Karpas-422 (cell line): ENCODE measurements around the gene TRPC4AP. TPM values are rescaled to one million over a fixed set of nuclear protein-coding genes. Genes with fewer than 3 reads are reported as not detected.

Experiments used
- DNase-seq: peaks from one replicate; pipeline ENCODE4 v3.0.0-alpha.2; 2015
- H2AFZ ChIP-seq: fragments of 200-600 bp; sonication (generic); 2 replicates; pipeline ENCODE4 v1.6.1; 2014; ENCODE audit warnings: antibody characterized with exemption, low read length, mixed read lengths
- H3K27ac ChIP-seq: fragments of 200-600 bp; sonication (generic); 2 replicates; pipeline ENCODE4 v1.5.1; 2014; ENCODE audit warnings: mild to moderate bottlenecking, low read length, moderate library complexity
- H3K27me3 ChIP-seq: fragments of 200-600 bp; sonication (generic); 2 replicates; pipeline ENCODE4 v1.6.1; 2014; ENCODE audit warnings: low read length, mixed read lengths
- H3K36me3 ChIP-seq: fragments of 200-600 bp; sonication (generic); 2 replicates; pipeline ENCODE4 v1.6.1; 2014; ENCODE audit warnings: low read length, mixed read lengths; ENCODE audit not compliant: insufficient read depth
- H3K4me1 ChIP-seq: fragments of 200-600 bp; sonication (generic); 2 replicates; pipeline ENCODE4 v1.6.1; 2014; ENCODE audit warnings: mild to moderate bottlenecking, low read length, mixed read lengths
- H3K4me2 ChIP-seq: fragments of 200-600 bp; sonication (generic); 2 replicates; pipeline ENCODE4 v1.6.1; 2014; ENCODE audit warnings: low read length, low read depth, mild to moderate bottlenecking; ENCODE audit not compliant: poor library complexity, severe bottlenecking
- H3K4me3 ChIP-seq: fragments of 200-600 bp; sonication (generic); 2 replicates; pipeline ENCODE4 v1.5.1; 2014; ENCODE audit warnings: mild to moderate bottlenecking, antibody characterized with exemption, low read length, mixed read lengths
- H3K79me2 ChIP-seq: fragments of 200-600 bp; sonication (generic); 2 replicates; pipeline ENCODE4 v1.6.1; 2014; ENCODE audit warnings: mild to moderate bottlenecking, low read length, mixed read lengths
- H3K9ac ChIP-seq: fragments of 200-600 bp; sonication (generic); 2 replicates; pipeline ENCODE4 v1.6.0; 2014; ENCODE audit warnings: low read length
- H3K9me2 ChIP-seq: fragments of 200-600 bp; sonication (generic), shearing (Covaris generic); replicated peaks from 2 replicates; pipeline ENCODE4 v1.6.0; 2014; ENCODE audit warnings: mild to moderate bottlenecking, low read length, moderate library complexity; ENCODE audit not compliant: insufficient read depth
- H3K9me3 ChIP-seq: fragments of 300-700, 200-600 bp; sonication (generic); 2 replicates; pipeline ENCODE4 v1.6.1; 2014; ENCODE audit warnings: low read length, mixed read lengths
- H4K20me1 ChIP-seq: fragments of 200-600 bp; sonication (generic); 2 replicates; pipeline ENCODE4 v1.6.1; 2014; ENCODE audit warnings: mild to moderate bottlenecking, antibody characterized with exemption, low read length, low read depth; ENCODE audit not compliant: insufficient read depth
- total RNA-seq: library from RNA; depleted of rRNA; stranded (reverse); fragments of >200 nt; shearing (Covaris generic); gene quantifications from 2 replicates; pipeline ENCODE4 v1.2.3, GENCODE V29; 2014; ENCODE audit warnings: low replicate concordance

The TRPC4AP gene
- total RNA-seq, 1 experiment from 2014 or later: 30.3 TPM

- Histone ChIP-seq H3K27me3 (no peaks in the 10 kb centered on the region), H3K36me3 (peaks cover 8% of the 10 kb centered on the region), H3K9me3 (no peaks in the 10 kb centered on the region), H3K79me2 (no peaks in the 10 kb centered on the region), H2AFZ (no peak overlapping the region), H4K20me1 (no peaks in the 10 kb centered on the region), H3K4me3 (no peak overlapping the region), H3K4me1 (no peaks in the 10 kb centered on the region), H3K9ac (no peak overlapping the region), H3K9me2 (no peaks in the 10 kb centered on the region), H3K27ac (no peak overlapping the region), H3K4me2 (no peak overlapping the region)
- DNase-seq: no peak
Measured at GRCh38 chr20:35125753-35126152, 33.1 kb upstream of the TRPC4AP start.

GRCh38 chr20:35122756-35123405, 30.3 kb upstream of the TRPC4AP start:
- Histone ChIP-seq H3K79me2 (no peaks in the 10 kb centered on the region), H3K4me2 (no peak overlapping the region), H3K9me3 (no peaks in the 10 kb centered on the region), H3K4me1 (peaks cover 2% of the 10 kb centered on the region; the same call in 1 of the 2 replicates), H3K27me3 (no peaks in the 10 kb centered on the region), H3K27ac (no peak overlapping the region), H3K9ac (no peak overlapping the region), H2AFZ (no peak overlapping the region), H4K20me1 (no peaks in the 10 kb centered on the region), H3K4me3 (no peak overlapping the region), H3K36me3 (peaks cover 14% of the 10 kb centered on the region), H3K9me2 (no peaks in the 10 kb centered on the region)
- DNase-seq: no peak

GRCh38 chr20:35121186-35121585, 28.6 kb upstream of the TRPC4AP start:
- Histone ChIP-seq H2AFZ (no peak overlapping the region), H3K9ac (no peak overlapping the region), H3K79me2 (no peaks in the 10 kb centered on the region), H3K9me3 (no peaks in the 10 kb centered on the region), H3K27me3 (no peaks in the 10 kb centered on the region), H3K4me1 (peaks cover 2% of the 10 kb centered on the region; the same call in 1 of the 2 replicates), H3K4me3 (no peak overlapping the region), H3K4me2 (no peak overlapping the region), H3K36me3 (peaks cover 14% of the 10 kb centered on the region), H4K20me1 (no peaks in the 10 kb centered on the region), H3K9me2 (no peaks in the 10 kb centered on the region), H3K27ac (no peak overlapping the region)
- no peak for DNase-seq

GRCh38 chr20:35120012-35120701, 27.6 kb upstream of the TRPC4AP start:
- Histone ChIP-seq H3K4me2 (no peak overlapping the region), H3K9me3 (no peaks in the 10 kb centered on the region), H3K27me3 (no peaks in the 10 kb centered on the region), H3K79me2 (no peaks in the 10 kb centered on the region), H3K9me2 (no peaks in the 10 kb centered on the region), H3K4me3 (no peak overlapping the region), H4K20me1 (no peaks in the 10 kb centered on the region), H3K27ac (peak overlapping the region; percentile 30; the same call in 1 of the 2 replicates), H2AFZ (no peak overlapping the region), H3K4me1 (peaks cover 2% of the 10 kb centered on the region; the same call in 1 of the 2 replicates), H3K36me3 (peaks cover 14% of the 10 kb centered on the region), H3K9ac (no peak overlapping the region)
- DNase-seq: peak; percentile 65

GRCh38 chr20:35117629-35118028, 25.0 kb upstream of the TRPC4AP start:
- no peaks in the 10 kb centered on the region for H4K20me1 ChIP-seq
- no peaks in the 10 kb centered on the region for H3K9me2 ChIP-seq
- H3K27me3 ChIP-seq: no peaks in the 10 kb centered on the region
- no peaks in the 10 kb centered on the region for H3K79me2 ChIP-seq
- H3K4me2 ChIP-seq: no peak overlapping the region
- DNase-seq: no peak
- H3K4me1 ChIP-seq: peaks cover 2% of the 10 kb centered on the region; the same call in 1 of the 2 replicates
- no peak overlapping the region for H3K9ac ChIP-seq
- H3K36me3 ChIP-seq: peaks cover 9% of the 10 kb centered on the region
- H3K4me3 ChIP-seq: no peak overlapping the region
- H2AFZ ChIP-seq: no peak overlapping the region
- H3K27ac ChIP-seq: no peak overlapping the region
- H3K9me3 ChIP-seq: no peaks in the 10 kb centered on the region

- H3K9me2 ChIP-seq: no peaks in the 10 kb centered on the region
- H3K79me2 ChIP-seq: no peaks in the 10 kb centered on the region
- H3K36me3 ChIP-seq: peaks cover 8% of the 10 kb centered on the region; the same call in 1 of the 2 replicates
- no peak overlapping the region for H2AFZ ChIP-seq
- H3K9me3 ChIP-seq: no peaks in the 10 kb centered on the region
- no peak overlapping the region for H3K4me3 ChIP-seq
- DNase-seq: no peak
- H4K20me1 ChIP-seq: no peaks in the 10 kb centered on the region
- H3K4me1 ChIP-seq: peaks cover 2% of the 10 kb centered on the region; the same call in 1 of the 2 replicates
- H3K4me2 ChIP-seq: no peak overlapping the region
- H3K9ac ChIP-seq: no peak overlapping the region
- H3K27me3 ChIP-seq: no peaks in the 10 kb centered on the region
- no peak overlapping the region for H3K27ac ChIP-seq
Measured at GRCh38 chr20:35117196-35117595, 24.6 kb upstream of the TRPC4AP start.

GRCh38 chr20:35116258-35116657, 23.7 kb upstream of the TRPC4AP start:
- H3K27me3 ChIP-seq: no peaks in the 10 kb centered on the region
- H3K4me1 ChIP-seq: peaks cover 2% of the 10 kb centered on the region; the same call in 1 of the 2 replicates
- peaks cover 8% of the 10 kb centered on the region; the same call in 1 of the 2 replicates for H3K36me3 ChIP-seq
- no peaks in the 10 kb centered on the region for H4K20me1 ChIP-seq
- H3K9me2 ChIP-seq: no peaks in the 10 kb centered on the region
- H3K9me3 ChIP-seq: no peaks in the 10 kb centered on the region
- no peak overlapping the region for H3K9ac ChIP-seq
- DNase-seq: no peak
- H3K4me3 ChIP-seq: no peak overlapping the region
- H2AFZ ChIP-seq: no peak overlapping the region
- no peaks in the 10 kb centered on the region for H3K79me2 ChIP-seq
- H3K27ac ChIP-seq: no peak overlapping the region
- H3K4me2 ChIP-seq: no peak overlapping the region

GRCh38 chr20:35115606-35116005, 23.0 kb upstream of the TRPC4AP start:
- Histone ChIP-seq H3K79me2 (no peaks in the 10 kb centered on the region), H3K4me2 (no peak overlapping the region), H3K27ac (no peak overlapping the region), H3K27me3 (no peaks in the 10 kb centered on the region), H3K4me1 (peaks cover 2% of the 10 kb centered on the region; the same call in 1 of the 2 replicates), H4K20me1 (no peaks in the 10 kb centered on the region), H2AFZ (no peak overlapping the region), H3K4me3 (no peak overlapping the region), H3K36me3 (peaks cover 8% of the 10 kb centered on the region; the same call in 1 of the 2 replicates), H3K9ac (no peak overlapping the region), H3K9me3 (no peaks in the 10 kb centered on the region), H3K9me2 (no peaks in the 10 kb centered on the region)
- no peak for DNase-seq
